Lower leg skin (tissue), 3 donors: ENCODE results near the gene PPFIBP2.

Experiments used
- CTCF ChIP-seq, 3 donors: fragments of 450-650 bp; IDR thresholded peaks; one replicate each; pipeline ENCODE4 v1.5.1; 2016; ENCODE audit warnings: antibody characterized with exemption in 3 of 3, mild to moderate bottlenecking in 3 of 3, moderate library complexity in 2 of 3
- POLR2A ChIP-seq, 2 donors: fragments of 450-650 bp; IDR thresholded peaks; one replicate each; pipeline ENCODE4 v1.6.1; 2016 to 2017; ENCODE audit warnings: antibody characterized with exemption in 2 of 2, mild to moderate bottlenecking in 1 of 2, moderate library complexity in 1 of 2

- TF ChIP-seq CTCF (IDR thresholded peaks at IDR 0.05) (no peak), POLR2A (IDR thresholded peaks at IDR 0.05) (no peak)
Measured at GRCh38 chr11:7621554-7621953, 107.8 kb downstream of the PPFIBP2 start.
